PFSK-1 (cell line): ENCODE measurements around the gene U2AF2.

Source experiments
- FOXP2 ChIP-seq: optimal IDR thresholded peaks from 2 replicates; pipeline ENCODE3; 2011; ENCODE audit warnings: borderline replicate concordance, control low read depth, inconsistent platforms; ENCODE audit not compliant: insufficient read depth; ENCODE audit errors: extremely low read length, extremely low read depth
- POLR2AphosphoS5 ChIP-seq: IDR thresholded peaks from 2 replicates; pipeline ENCODE4 v1.6.1; 2012; ENCODE audit warnings: low read depth, mild to moderate bottlenecking, control low read depth, low read length, moderate library complexity
- REST ChIP-seq, 2 experiments: IDR thresholded peaks; 2 replicates each; pipeline versions ENCODE4 v1.6.1 to v1.8.0; 2011 to 2012; ENCODE audit warnings: low read depth in 2 of 2, low read length in 2 of 2, control low read depth in 1 of 2, inconsistent platforms in 1 of 2, mild to moderate bottlenecking in 1 of 2, moderate library complexity in 1 of 2; ENCODE audit not compliant: insufficient read depth in 1 of 2
- SIN3A ChIP-seq: IDR thresholded peaks from 2 replicates; pipeline ENCODE4 v1.6.1; 2012; ENCODE audit warnings: mild to moderate bottlenecking, low read length, moderate library complexity, borderline replicate concordance; ENCODE audit not compliant: insufficient read depth
- TAF1 ChIP-seq: IDR thresholded peaks from 2 replicates; pipeline ENCODE4 v1.6.1; 2012; ENCODE audit warnings: low read length, control low read depth, borderline replicate concordance; ENCODE audit not compliant: insufficient read depth

GRCh38 chr19:55609326-55609725, 45.5 kb upstream of the U2AF2 start:
- TF ChIP-seq TAF1 = no peak
- TF ChIP-seq SIN3A = no peak
- no peak for TF ChIP-seq POLR2AphosphoS5
- TF ChIP-seq REST (IDR thresholded peaks at IDR 0.05; ENCODE audit: insufficient read depth in 1 of 2, low read depth in 2 of 2, low read length in 2 of 2) = no peak
- TF ChIP-seq FOXP2 = no peak
